ENCODE results near the gene LRRIQ3. TPM values are rescaled to one million over a fixed set of nuclear protein-coding genes. Genes with fewer than 3 reads are reported as not detected.
A peak's percentile ranks its signal among the peaks of the same experiment; 100 is the strongest.

Gene LRRIQ3
- total RNA-seq, 4 donors from 2014 or later, result 0.17 to 0.33 TPM; not detected in 2

GRCh38 chr1:74003806-74004205 is 194.2 kb downstream of the LRRIQ3 start:
- Histone ChIP-seq H3K27me3 (no peaks in the 10 kb centered on the region), H3K9me3 (no peaks in the 10 kb centered on the region), H3K4me1 (no peaks in the 10 kb centered on the region), H3K27ac (replicated peaks in 1 of 4) (no peak overlapping the region), H3K4me3 (no peak overlapping the region), H3K36me3 (no peaks in the 10 kb centered on the region)
- no peak for TF ChIP-seq EP300 (IDR thresholded peaks at IDR 0.05)
- TF ChIP-seq POLR2AphosphoS5 (IDR thresholded peaks at IDR 0.05), result no peak
- TF ChIP-seq CTCF (IDR thresholded peaks at IDR 0.05), result no peak
- TF ChIP-seq POLR2A (IDR thresholded peaks at IDR 0.05; ENCODE audit: low read depth), result no peak
- intact Hi-C loops (cut with DNase I), result no loop called here
- no peak for DNase-seq (ENCODE audit: extremely low spot score)

DNA sequence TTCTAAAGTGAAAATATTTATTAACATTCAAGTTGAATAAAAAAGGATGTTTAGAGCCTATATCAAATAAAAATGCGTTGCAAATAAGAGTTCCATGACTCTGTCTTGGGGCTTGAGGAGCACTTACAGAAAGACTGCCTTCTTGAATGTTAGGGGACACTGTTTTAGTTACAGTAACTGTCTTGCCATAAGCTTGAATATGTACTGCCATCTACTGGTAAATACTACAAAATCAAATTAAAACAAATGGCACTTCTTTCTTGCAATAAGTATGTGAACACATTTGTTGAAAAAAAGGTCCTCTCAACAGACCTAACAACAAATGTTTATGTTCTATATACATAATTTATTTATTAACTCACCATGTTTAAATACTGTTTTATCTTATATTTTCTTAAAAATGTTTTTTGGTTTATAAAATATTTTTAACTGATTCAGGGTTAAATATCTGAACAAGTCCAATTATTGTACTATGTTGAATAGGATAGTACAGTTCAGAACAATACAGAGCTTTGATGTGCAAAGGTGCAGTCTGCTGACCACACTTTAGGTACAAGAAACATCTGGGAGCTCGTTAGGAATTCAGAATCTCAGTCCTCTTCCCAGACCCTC is 199.5 kb downstream of the LRRIQ3 start:
- no peak overlapping the region for H3K4me3 ChIP-seq
- TF ChIP-seq POLR2A (IDR thresholded peaks at IDR 0.05; ENCODE audit: low read depth), result no peak
- TF ChIP-seq POLR2AphosphoS5 (IDR thresholded peaks at IDR 0.05), result no peak
- TF ChIP-seq CTCF (IDR thresholded peaks at IDR 0.05), result peak; percentile 33 to 41 (median 37)
- no peak for TF ChIP-seq EP300 (IDR thresholded peaks at IDR 0.05)
- no peak overlapping the region for H3K27ac ChIP-seq (replicated peaks in 1 of 4)
- H3K36me3 ChIP-seq, result no peaks in the 10 kb centered on the region
- H3K27me3 ChIP-seq, result no peaks in the 10 kb centered on the region
- no peaks in the 10 kb centered on the region for H3K4me1 ChIP-seq
- no peak for DNase-seq (ENCODE audit: extremely low spot score)
- intact Hi-C loops (cut with DNase I), result no loop called here
- H3K9me3 ChIP-seq, result no peaks in the 10 kb centered on the region
- 11% methylated on average over 2 of the region's 2 CpGs for WGBS

DNA sequence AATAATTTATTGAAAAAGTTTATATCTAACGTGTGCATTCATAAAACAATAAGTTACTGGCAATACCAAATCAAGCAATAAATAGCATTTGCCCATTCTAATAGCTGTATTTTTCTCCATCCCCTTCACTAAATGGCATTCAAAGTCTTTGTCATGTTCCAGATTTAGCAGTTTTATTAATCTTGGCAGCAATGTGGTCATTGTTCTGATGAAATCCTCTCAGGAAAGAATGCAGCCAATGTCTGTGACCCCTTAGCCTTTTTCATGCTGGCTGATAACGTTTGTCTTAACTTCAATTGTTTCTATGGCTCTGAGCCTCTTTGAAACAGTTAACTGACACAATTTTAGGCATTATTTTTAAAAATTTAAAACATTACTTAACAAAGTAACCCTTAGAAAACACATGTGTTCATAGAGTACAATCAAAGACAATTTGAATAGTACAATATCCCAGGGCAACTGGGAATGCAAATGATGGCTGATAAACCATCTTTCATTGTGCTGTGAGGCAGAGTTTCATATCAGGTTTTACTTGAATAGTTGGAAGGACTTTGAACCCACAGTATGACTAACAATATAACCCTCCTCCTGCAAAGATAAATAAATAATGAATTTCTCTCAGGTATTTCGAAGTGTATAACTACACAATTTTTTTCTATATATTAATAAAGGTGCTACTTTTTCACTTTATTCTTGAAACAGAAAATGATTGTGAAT is 217.5 kb downstream of the LRRIQ3 start:
- Histone ChIP-seq H3K4me1 (no peaks in the 10 kb centered on the region), H3K36me3 (no peaks in the 10 kb centered on the region), H3K4me3 (no peak overlapping the region), H3K27ac (replicated peaks in 1 of 4) (no peak overlapping the region), H3K9me3 (no peaks in the 10 kb centered on the region), H3K27me3 (no peaks in the 10 kb centered on the region)
- DNase-seq (ENCODE audit: extremely low spot score), result no peak
- 50% methylated on average over 3 of the region's 3 CpGs for WGBS
- TF ChIP-seq POLR2AphosphoS5 (IDR thresholded peaks at IDR 0.05) (no peak), CTCF (IDR thresholded peaks at IDR 0.05) (no peak), EP300 (IDR thresholded peaks at IDR 0.05) (no peak), POLR2A (IDR thresholded peaks at IDR 0.05; ENCODE audit: low read depth) (no peak)
- intact Hi-C loops (cut with DNase I), result no loop called here

- no peak overlapping the region for H3K27ac ChIP-seq (replicated peaks in 1 of 4)
- no peak overlapping the region for H3K4me3 ChIP-seq
- WGBS, result 85% methylated on average over 2 of the region's 2 CpGs
- no peak for DNase-seq (ENCODE audit: extremely low spot score)
- H3K36me3 ChIP-seq, result no peaks in the 10 kb centered on the region
- H3K27me3 ChIP-seq, result no peaks in the 10 kb centered on the region
- TF ChIP-seq POLR2A (IDR thresholded peaks at IDR 0.05; ENCODE audit: low read depth), result no peak
- TF ChIP-seq POLR2AphosphoS5 (IDR thresholded peaks at IDR 0.05), result no peak
- no peak for TF ChIP-seq EP300 (IDR thresholded peaks at IDR 0.05)
- no peak for TF ChIP-seq CTCF (IDR thresholded peaks at IDR 0.05)
- H3K4me1 ChIP-seq, result no peaks in the 10 kb centered on the region
- no peaks in the 10 kb centered on the region for H3K9me3 ChIP-seq
- intact Hi-C loops (cut with DNase I), result no loop called here
Observed at GRCh38 chr1:73979684-73980083, 218.3 kb downstream of the LRRIQ3 start.
